Body of pancreas (tissue), 4 donors: ENCODE data around the gene CLEC11A. TPM values are rescaled to one million over a fixed set of nuclear protein-coding genes. Genes with fewer than 3 reads are reported as not detected.

Source experiments
- ATAC-seq: fragments of 150-250 bp; one replicate; pipeline ENCODE4 v1.9.1; 2016
- DNase-seq, 4 donors: peaks; one replicate each; pipeline ENCODE4 v3.0.0-alpha.2; 2019
- H3K27ac ChIP-seq, 4 donors: fragments of 200-600 bp; sonication (generic); 1 replicate in 3 of 4; 2 replicates in 1 of 4; pipeline versions ENCODE4 v1.5.1 to v1.6.1; 2016 to 2019; ENCODE audit warnings: mild to moderate bottlenecking in 1 of 4, mixed read lengths in 1 of 4, moderate library complexity in 1 of 4
- H3K27me3 ChIP-seq, 2 donors: fragments of 200-600 bp; sonication (generic); one replicate each; pipeline ENCODE4 v1.6.0; 2016; ENCODE audit warnings: mild to moderate bottlenecking in 1 of 2
- H3K36me3 ChIP-seq, 2 donors: fragments of 200-600 bp; sonication (generic); replicated peaks in 1 of 2; 2 replicates each; pipeline ENCODE4 v1.5.1; 2016; ENCODE audit warnings: low read depth in 2 of 2; ENCODE audit not compliant: insufficient read depth in 1 of 2
- H3K4me1 ChIP-seq: fragments of 200-600 bp; sonication (generic); one replicate; pipeline ENCODE4 v1.6.0; 2016
- H3K4me3 ChIP-seq, 2 donors: fragments of 200-600 bp; sonication (generic); 1 replicate in 1 of 2; 2 replicates in 1 of 2; pipeline ENCODE4 v1.5.1; 2016 to 2019
- H3K9me3 ChIP-seq, 3 donors: fragments of 200-600 bp; sonication (generic); 1 replicate in 2 of 3; 2 replicates in 1 of 3; pipeline ENCODE4 v1.5.1; 2016
- CTCF ChIP-seq, 7 experiments: fragments of 450-650 bp in 4 of 7; fragments of 200-600 bp in 3 of 7; sonication (generic) in 3 of 7; IDR thresholded peaks; one replicate each; pipeline ENCODE4 v1.5.1; 2016 to 2019; ENCODE audit warnings: antibody characterized with exemption in 7 of 7
- POLR2A ChIP-seq, 3 donors: fragments of 450-650 bp; IDR thresholded peaks; one replicate each; pipeline ENCODE4 v1.6.1; 2016; ENCODE audit warnings: antibody characterized with exemption in 3 of 3, mild to moderate bottlenecking in 2 of 3
- WGBS, 2 donors: methylation state at CpG; one replicate each; pipeline ENCODE4 v1.1.5; 2017; 5-methylcytosine and 5-hydroxymethylcytosine counted together
- intact Hi-C: fragments of 100-400 bp; cut with DNase I; formaldehyde crosslinking; loops from one replicate; pipeline ENCODE4 v1.15.1; 2023
- total RNA-seq, 2 donors: library from RNA; depleted of rRNA; stranded (reverse); fragments of >200 nt; gene quantifications; one replicate each; pipeline ENCODE4 v1.1.0, GENCODE V29; 2016

The CLEC11A gene
- total RNA-seq, 2 donors from 2014 or later, result 5.2 to 24.1 TPM

- ATAC-seq (no peak), DNase-seq (no peak)
- intact Hi-C loops, result no loop called here
- Histone ChIP-seq H3K27ac (no peak overlapping the region), H3K9me3 (no peaks in the 10 kb centered on the region), H3K4me1 (no peaks in the 10 kb centered on the region), H3K4me3 (no peak overlapping the region), H3K27me3 (peaks cover 0 to 11% of the 10 kb centered on the region in 2 donors), H3K36me3 (no peaks in the 10 kb centered on the region)
- WGBS, 2 donors, result 23 to 42% methylated on average over 9 of the region's 9 CpGs
- TF ChIP-seq POLR2A (IDR thresholded peaks at IDR 0.05), result no peak
- TF ChIP-seq CTCF (IDR thresholded peaks at IDR 0.05), result peak in 6 of 7 experiments; percentile 19 to 50 (median 40)
Measured at GRCh38 chr19:50705422-50706019, 17.6 kb upstream of the CLEC11A start.

GRCh38 chr19:50706387-50706786 is 16.8 kb upstream of the CLEC11A start:
- Histone ChIP-seq H3K27ac (no peak overlapping the region), H3K9me3 (no peaks in the 10 kb centered on the region), H3K36me3 (no peaks in the 10 kb centered on the region), H3K4me3 (no peak overlapping the region), H3K27me3 (peaks cover 0 to 11% of the 10 kb centered on the region in 2 donors), H3K4me1 (no peaks in the 10 kb centered on the region)
- no peak for TF ChIP-seq POLR2A (IDR thresholded peaks at IDR 0.05)
- DNase-seq (no peak), ATAC-seq (no peak)
- 63 to 68% methylated on average over 5 of the region's 5 CpGs for WGBS, 2 donors
- intact Hi-C loops, result no loop called here

- Histone ChIP-seq H3K36me3 (no peaks in the 10 kb centered on the region), H3K4me1 (no peaks in the 10 kb centered on the region), H3K27ac (no peak overlapping the region), H3K4me3 (no peak overlapping the region), H3K27me3 (peaks cover 0 to 7% of the 10 kb centered on the region in 2 donors), H3K9me3 (no peaks in the 10 kb centered on the region)
- no peak for TF ChIP-seq CTCF (IDR thresholded peaks at IDR 0.05)
- no peak for TF ChIP-seq POLR2A (IDR thresholded peaks at IDR 0.05)
- ATAC-seq (no peak), DNase-seq (no peak)
- 41 to 43% methylated on average over 9 to 12 of the region's 12 CpGs for WGBS, 2 donors
- intact Hi-C loops, result no loop called here
Measured at GRCh38 chr19:50708179-50708879, 14.8 kb upstream of the CLEC11A start.

- no peak overlapping the region for H3K27ac ChIP-seq
- no peaks in the 10 kb centered on the region for H3K4me1 ChIP-seq
- no peaks in the 10 kb centered on the region for H3K27me3 ChIP-seq
- no peaks in the 10 kb centered on the region for H3K36me3 ChIP-seq
- H3K9me3 ChIP-seq, result no peaks in the 10 kb centered on the region
- intact Hi-C loops, result no loop called here
- DNase-seq, result no peak
- no peak overlapping the region for H3K4me3 ChIP-seq
- 32 to 38% methylated on average over 10 of the region's 10 CpGs for WGBS, 2 donors
- TF ChIP-seq CTCF (IDR thresholded peaks at IDR 0.05) (no peak), POLR2A (IDR thresholded peaks at IDR 0.05) (no peak)
- ATAC-seq, result no peak
Measured at GRCh38 chr19:50710094-50710493, 13.1 kb upstream of the CLEC11A start.

GRCh38 chr19:50710612-50711011 is 12.6 kb upstream of the CLEC11A start:
- no peak for TF ChIP-seq POLR2A (IDR thresholded peaks at IDR 0.05)
- TF ChIP-seq CTCF (IDR thresholded peaks at IDR 0.05), result no peak

More at GRCh38 chr19:50710612-50711011, 12.6 kb upstream of the CLEC11A start:
- Histone ChIP-seq H3K9me3 (no peaks in the 10 kb centered on the region), H3K36me3 (no peaks in the 10 kb centered on the region), H3K4me3 (no peak overlapping the region), H3K27ac (no peak overlapping the region), H3K4me1 (no peaks in the 10 kb centered on the region), H3K27me3 (no peaks in the 10 kb centered on the region)
- DNase-seq, result no peak
- 55 to 69% methylated on average over 5 of the region's 5 CpGs for WGBS, 2 donors
- intact Hi-C loops, result no loop called here
- no peak for ATAC-seq
